ENCODE results near the gene UPF3A.
A peak's percentile ranks its signal among the peaks of the same experiment; 100 is the strongest.

UPF3A gene

DNA sequence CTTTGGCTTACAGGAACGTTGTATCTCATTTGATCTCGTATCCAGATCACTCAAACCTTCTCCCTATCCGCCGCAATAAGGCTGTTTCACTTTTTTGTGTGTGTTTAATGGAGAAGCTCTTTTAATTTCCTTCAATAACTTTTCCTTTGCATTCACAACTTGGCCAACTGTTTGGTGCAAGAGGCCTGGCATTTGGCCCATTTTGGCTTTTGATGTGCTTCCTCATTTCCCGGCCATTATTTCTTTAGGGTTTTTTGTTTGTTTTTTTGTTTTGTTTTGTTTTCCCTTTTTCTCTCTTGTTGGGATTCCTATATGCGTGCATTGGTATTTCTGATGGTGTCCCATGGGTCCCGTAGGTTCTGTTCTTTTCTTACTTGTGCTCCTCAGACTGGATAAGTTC lies 6.1 kb upstream of the UPF3A start (continued):
- TF ChIP-seq, protein P1, sequence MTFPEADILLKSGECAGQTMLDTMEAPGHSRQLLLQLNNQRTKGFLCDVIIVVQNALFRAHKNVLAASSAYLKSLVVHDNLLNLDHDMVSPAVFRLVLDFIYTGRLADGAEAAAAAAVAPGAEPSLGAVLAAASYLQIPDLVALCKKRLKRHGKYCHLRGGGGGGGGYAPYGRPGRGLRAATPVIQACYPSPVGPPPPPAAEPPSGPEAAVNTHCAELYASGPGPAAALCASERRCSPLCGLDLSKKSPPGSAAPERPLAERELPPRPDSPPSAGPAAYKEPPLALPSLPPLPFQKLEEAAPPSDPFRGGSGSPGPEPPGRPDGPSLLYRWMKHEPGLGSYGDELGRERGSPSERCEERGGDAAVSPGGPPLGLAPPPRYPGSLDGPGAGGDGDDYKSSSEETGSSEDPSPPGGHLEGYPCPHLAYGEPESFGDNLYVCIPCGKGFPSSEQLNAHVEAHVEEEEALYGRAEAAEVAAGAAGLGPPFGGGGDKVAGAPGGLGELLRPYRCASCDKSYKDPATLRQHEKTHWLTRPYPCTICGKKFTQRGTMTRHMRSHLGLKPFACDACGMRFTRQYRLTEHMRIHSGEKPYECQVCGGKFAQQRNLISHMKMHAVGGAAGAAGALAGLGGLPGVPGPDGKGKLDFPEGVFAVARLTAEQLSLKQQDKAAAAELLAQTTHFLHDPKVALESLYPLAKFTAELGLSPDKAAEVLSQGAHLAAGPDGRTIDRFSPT (tag by site-specific recombination; IDR thresholded peaks at IDR 0.05): no peak
- TF ChIP-seq HOXC10 (CRISPR knock-in tag; IDR thresholded peaks at IDR 0.05): no peak

DNA sequence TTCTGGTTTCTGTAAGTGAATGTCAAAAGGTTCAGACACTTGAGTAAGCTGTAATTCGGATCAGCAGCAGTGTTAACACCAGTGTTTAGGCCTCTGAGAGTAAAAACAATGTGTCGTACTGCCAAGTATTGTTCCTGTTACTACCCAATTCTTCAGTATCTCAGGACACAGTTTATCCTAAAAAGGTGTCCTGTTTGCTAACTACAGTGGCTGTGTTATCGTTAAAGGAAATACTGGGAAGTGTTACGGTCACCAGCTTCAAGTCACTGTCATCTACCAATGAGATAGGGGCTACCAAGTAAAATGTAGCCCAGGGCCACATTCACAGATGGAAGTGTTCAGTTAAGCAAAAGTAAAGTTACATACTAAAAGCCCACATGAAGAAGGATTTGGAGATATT lies 2.3 kb upstream of the UPF3A start:
- CTCF ChIA-PET: no interaction called here
- POLR2A ChIA-PET: no interaction called here
- Histone ChIP-seq H3K36me3 (ENCODE audit: control insufficient read depth in 2 of 2, insufficient read depth in 1 of 2, low read length in 2 of 2) (peaks cover 9 to 30% of the 10 kb centered on the region in 2 experiments; a peak in 2 of 3 replicates), H3K4me3 (ENCODE audit: low read depth, low read length) (no peak overlapping the region), H3K4me1 (ENCODE audit: control insufficient read depth, insufficient read depth, low read length) (no peaks in the 10 kb centered on the region), H3K9me3 (ENCODE audit: control insufficient read depth, insufficient read depth, low read depth, low read length) (no peaks in the 10 kb centered on the region), H3K27ac (ENCODE audit: extremely low read depth, low read depth, low read length) (no peak overlapping the region)
- TF ChIP-seq ZNF600 (tag by site-specific recombination; IDR thresholded peaks at IDR 0.05): peak; percentile 52; the same call in 1 of the 2 replicates
- TF ChIP-seq, protein P2, sequence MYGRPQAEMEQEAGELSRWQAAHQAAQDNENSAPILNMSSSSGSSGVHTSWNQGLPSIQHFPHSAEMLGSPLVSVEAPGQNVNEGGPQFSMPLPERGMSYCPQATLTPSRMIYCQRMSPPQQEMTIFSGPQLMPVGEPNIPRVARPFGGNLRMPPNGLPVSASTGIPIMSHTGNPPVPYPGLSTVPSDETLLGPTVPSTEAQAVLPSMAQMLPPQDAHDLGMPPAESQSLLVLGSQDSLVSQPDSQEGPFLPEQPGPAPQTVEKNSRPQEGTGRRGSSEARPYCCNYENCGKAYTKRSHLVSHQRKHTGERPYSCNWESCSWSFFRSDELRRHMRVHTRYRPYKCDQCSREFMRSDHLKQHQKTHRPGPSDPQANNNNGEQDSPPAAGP (tag by site-specific recombination; IDR thresholded peaks at IDR 0.05): no peak

- ChIA-PET POLR2A (interaction anchor here (0.9 kb wide), 1 partner anchor 35 kb away, joined by 3 read pairs; no protein-coding TSS in a partner anchor), CTCF (interaction anchor here (0.8 kb wide), 1 partner anchor 42 kb away, joined by 4 read pairs; no protein-coding TSS in a partner anchor)
- H3K4me3 ChIP-seq (ENCODE audit: low read depth, low read length): no peak overlapping the region
- peaks cover 15 to 31% of the 10 kb centered on the region in 2 experiments; a peak in 2 of 3 replicates for H3K36me3 ChIP-seq (ENCODE audit: control insufficient read depth in 2 of 2, insufficient read depth in 1 of 2, low read length in 2 of 2)
- no peak for TF ChIP-seq ZNF221 (tag by site-specific recombination; IDR thresholded peaks at IDR 0.05; ENCODE audit: borderline replicate concordance)
- no peak overlapping the region for H3K27ac ChIP-seq (ENCODE audit: extremely low read depth, low read depth, low read length)
- H3K9me3 ChIP-seq (ENCODE audit: control insufficient read depth, insufficient read depth, low read depth, low read length): no peaks in the 10 kb centered on the region
- no peaks in the 10 kb centered on the region for H3K4me1 ChIP-seq (ENCODE audit: control insufficient read depth, insufficient read depth, low read length)
Measured at GRCh38 chr13:114279758-114280355, 1.5 kb upstream of the UPF3A start.

DNA sequence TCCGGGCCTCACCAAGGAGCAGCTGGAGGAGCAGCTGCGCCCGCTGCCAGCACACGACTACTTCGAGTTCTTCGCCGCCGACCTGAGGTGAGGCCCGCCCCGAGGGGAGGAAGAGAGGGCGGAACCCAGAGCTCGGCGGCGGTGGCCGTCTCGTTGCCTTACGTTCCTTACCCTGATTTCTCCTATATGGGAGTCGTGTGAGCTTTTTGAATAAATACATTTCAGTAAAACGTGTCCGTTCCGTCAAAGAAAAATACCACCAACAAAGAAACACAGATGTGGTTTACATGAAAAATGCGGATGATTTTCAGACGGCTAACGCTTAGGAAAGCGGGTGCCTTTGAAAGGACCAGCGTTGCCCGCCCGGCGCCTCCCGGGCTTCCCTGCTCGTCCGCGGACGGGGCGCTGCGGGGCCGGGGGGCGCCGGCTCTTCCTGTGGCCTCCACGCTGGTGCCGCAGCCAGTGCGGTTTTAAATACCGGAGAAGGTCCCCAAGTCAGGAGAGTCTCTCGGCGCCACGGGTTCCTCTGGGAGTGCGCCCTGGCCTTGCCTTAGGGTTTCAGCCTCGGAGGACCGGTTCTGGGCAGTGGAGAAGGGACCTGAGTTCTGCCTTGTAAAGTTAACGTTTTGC lies 755 bp downstream of the UPF3A start:
- ChIA-PET CTCF (interaction anchor here (0.6 kb wide), 1 partner anchor 29 kb away, joined by 3 read pairs; no protein-coding TSS in a partner anchor), POLR2A (interaction anchor here (0.5 to 1.4 kb wide), 11 partner anchors 9 to 789 kb away, joined by 3 to 5 read pairs (median 4); partner anchors contain the start of gene CHAMP1)
- Histone ChIP-seq H3K4me3 (ENCODE audit: low read depth, low read length) (peak overlapping the region; percentile 65), H3K27ac (ENCODE audit: extremely low read depth, low read depth, low read length) (peak overlapping the region; percentile 80), H3K4me1 (ENCODE audit: control insufficient read depth, insufficient read depth, low read length) (no peaks in the 10 kb centered on the region), H3K36me3 (ENCODE audit: control insufficient read depth in 2 of 2, insufficient read depth in 1 of 2, low read length in 2 of 2) (peaks cover 15 to 30% of the 10 kb centered on the region in 2 experiments; a peak in 2 of 3 replicates), H3K9me3 (ENCODE audit: control insufficient read depth, insufficient read depth, low read depth, low read length) (no peaks in the 10 kb centered on the region)
- TF ChIP-seq, protein P3, sequence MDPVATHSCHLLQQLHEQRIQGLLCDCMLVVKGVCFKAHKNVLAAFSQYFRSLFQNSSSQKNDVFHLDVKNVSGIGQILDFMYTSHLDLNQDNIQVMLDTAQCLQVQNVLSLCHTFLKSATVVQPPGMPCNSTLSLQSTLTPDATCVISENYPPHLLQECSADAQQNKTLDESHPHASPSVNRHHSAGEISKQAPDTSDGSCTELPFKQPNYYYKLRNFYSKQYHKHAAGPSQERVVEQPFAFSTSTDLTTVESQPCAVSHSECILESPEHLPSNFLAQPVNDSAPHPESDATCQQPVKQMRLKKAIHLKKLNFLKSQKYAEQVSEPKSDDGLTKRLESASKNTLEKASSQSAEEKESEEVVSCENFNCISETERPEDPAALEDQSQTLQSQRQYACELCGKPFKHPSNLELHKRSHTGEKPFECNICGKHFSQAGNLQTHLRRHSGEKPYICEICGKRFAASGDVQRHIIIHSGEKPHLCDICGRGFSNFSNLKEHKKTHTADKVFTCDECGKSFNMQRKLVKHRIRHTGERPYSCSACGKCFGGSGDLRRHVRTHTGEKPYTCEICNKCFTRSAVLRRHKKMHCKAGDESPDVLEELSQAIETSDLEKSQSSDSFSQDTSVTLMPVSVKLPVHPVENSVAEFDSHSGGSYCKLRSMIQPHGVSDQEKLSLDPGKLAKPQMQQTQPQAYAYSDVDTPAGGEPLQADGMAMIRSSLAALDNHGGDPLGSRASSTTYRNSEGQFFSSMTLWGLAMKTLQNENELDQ (tag by site-specific recombination; IDR thresholded peaks at IDR 0.05; ENCODE audit: low read depth): no peak
- TF ChIP-seq ZNF555 (tag by site-specific recombination; conservative IDR thresholded peaks at IDR 0.05) (no peak), ZNF76 (tag by site-specific recombination; IDR thresholded peaks at IDR 0.05; ENCODE audit: borderline replicate concordance, low read depth) (no peak), ZSCAN16 (tag by site-specific recombination; IDR thresholded peaks at IDR 0.05) (no peak), ZNF133 (tag by site-specific recombination; IDR thresholded peaks at IDR 0.05) (no peak), ZNF660 (tag by site-specific recombination; IDR thresholded peaks at IDR 0.05) (peak; percentile 59; the same call in 1 of the 2 replicates), ZNF529 (tag by site-specific recombination; IDR thresholded peaks at IDR 0.05; ENCODE audit: insufficient replicate concordance) (no peak), ZNF701 (tag by site-specific recombination; IDR thresholded peaks at IDR 0.05) (no peak), ZNF514 (tag by site-specific recombination; IDR thresholded peaks at IDR 0.05) (no peak), ZNF488 (tag by site-specific recombination; IDR thresholded peaks at IDR 0.05) (no peak), HOXD13 (CRISPR knock-in tag; IDR thresholded peaks at IDR 0.05; ENCODE audit: borderline replicate concordance) (no peak), MZF1 (tag by site-specific recombination; IDR thresholded peaks at IDR 0.05; ENCODE audit: borderline replicate concordance) (no peak), ZNF24 (tag by site-specific recombination; IDR thresholded peaks at IDR 0.05) (0 out of 2 replicates have a peak, but pooled peaks have one; percentile 41)
- TF ChIP-seq, protein P1 (tag by site-specific recombination; IDR thresholded peaks at IDR 0.05): no peak
